WTC11 (cell line): Measurements from ENCODE around the gene PLEKHF1. TPM values are rescaled to one million over a fixed set of nuclear protein-coding genes. Genes with fewer than 3 reads are reported as not detected.

Experiments used
- ATAC-seq: fragments of 200-7000 bp; cut with Tn5 transposase; 2 replicates; pipeline ENCODE4 v1.10.0; 2021; ENCODE audit warnings: mild to moderate bottlenecking, moderate library complexity
- CTCF ChIA-PET: fragments of 300-600 bp; sonication (Branson Sonifier 250); formaldehyde crosslinking; loops from one replicate; lab custom pipeline; 2021; ENCODE audit warnings: antibody characterized with exemption; lab: Charles Lee
- POLR2A ChIA-PET: fragments of 350-600 bp; sonication (Branson Sonifier 250); formaldehyde crosslinking; loops from one replicate; lab custom pipeline; 2021; ENCODE audit warnings: antibody characterized with exemption; lab: Charles Lee
- DNase-seq: peaks from one replicate; pipeline ENCODE4 v3.0.0; 2021; ENCODE audit warnings: low spot score
- H3K27ac Mint-ChIP-seq: 2 replicates; pipeline ENCODE4 v1.8.0; 2021; ENCODE audit warnings: mixed read lengths
- H3K27me3 Mint-ChIP-seq: 2 replicates; pipeline ENCODE4 v1.8.0; 2021; ENCODE audit warnings: low read depth, mild to moderate bottlenecking, moderate library complexity, mixed read lengths
- H3K36me3 Mint-ChIP-seq: 2 replicates; pipeline ENCODE4 v1.8.0; 2021; ENCODE audit warnings: mixed read lengths
- H3K4me1 Mint-ChIP-seq: 2 replicates; pipeline ENCODE4 v1.8.0; 2022; ENCODE audit warnings: mixed read lengths
- H3K4me3 Mint-ChIP-seq: 2 replicates; pipeline ENCODE4 v1.8.0; 2021; ENCODE audit warnings: mild to moderate bottlenecking, moderate library complexity, mixed read lengths
- H3K9me3 Mint-ChIP-seq: 2 replicates; pipeline ENCODE4 v1.8.0; 2021; ENCODE audit warnings: mixed read lengths
- ARID4B ChIP-seq: sonication (generic); formaldehyde crosslinking; IDR thresholded peaks from 2 replicates; pipeline ENCODE4 v1.8.0; 2023; ENCODE audit warnings: missing genetic modification reagents, mild to moderate bottlenecking, borderline replicate concordance
- CBFB ChIP-seq: sonication (generic); formaldehyde crosslinking; IDR thresholded peaks from 2 replicates; pipeline ENCODE4 v1.8.1; 2022; ENCODE audit warnings: mild to moderate bottlenecking, low read depth, missing genetic modification reagents
- ETV6 ChIP-seq: sonication (generic); formaldehyde crosslinking; IDR thresholded peaks from 2 replicates; pipeline ENCODE4 v1.8.1; 2022; ENCODE audit warnings: mild to moderate bottlenecking, missing genetic modification reagents
- FOXJ3 ChIP-seq: sonication (generic); formaldehyde crosslinking; IDR thresholded peaks from 2 replicates; pipeline ENCODE4 v1.9.0; 2021; ENCODE audit warnings: missing genetic modification reagents, mild to moderate bottlenecking, borderline replicate concordance
- FOXP1 ChIP-seq: sonication (generic); formaldehyde crosslinking; IDR thresholded peaks from 2 replicates; pipeline ENCODE4 v1.8.0; 2022; ENCODE audit warnings: missing genetic modification reagents, mild to moderate bottlenecking, moderate library complexity, borderline replicate concordance
- IRF2 ChIP-seq: sonication (generic); formaldehyde crosslinking; IDR thresholded peaks from 2 replicates; pipeline ENCODE4 v1.8.0; 2022; ENCODE audit warnings: low read depth, missing genetic modification reagents, borderline replicate concordance
- KAT7 ChIP-seq: sonication (generic); formaldehyde crosslinking; IDR thresholded peaks from 2 replicates; pipeline ENCODE4 v1.8.1; 2023; ENCODE audit warnings: missing genetic modification reagents, mild to moderate bottlenecking, borderline replicate concordance
- NFATC4 ChIP-seq: fragments of 250-450 bp; sonication (Bioruptor Pico); IDR thresholded peaks from 2 replicates; pipeline ENCODE4 v1.9.0; 2021; ENCODE audit warnings: mild to moderate bottlenecking
- PRRX2 ChIP-seq: fragments of 250-450 bp; sonication (Bioruptor Pico); IDR thresholded peaks from 2 replicates; pipeline ENCODE4 v1.8.0; 2021; ENCODE audit warnings: mild to moderate bottlenecking
- RORB ChIP-seq: fragments of 250-450 bp; sonication (Bioruptor Pico); IDR thresholded peaks from 2 replicates; pipeline ENCODE4 v1.9.0; 2021; ENCODE audit warnings: mild to moderate bottlenecking
- SMAD4 ChIP-seq: sonication (generic); formaldehyde crosslinking; IDR thresholded peaks from 2 replicates; pipeline ENCODE4 v1.8.0; 2022; ENCODE audit warnings: mild to moderate bottlenecking, missing genetic modification reagents
- TCF7 ChIP-seq: sonication (generic); formaldehyde crosslinking; IDR thresholded peaks from 2 replicates; pipeline ENCODE4 v1.8.0; 2022; ENCODE audit warnings: mild to moderate bottlenecking, low read depth, missing genetic modification reagents, moderate library complexity
- USF2 ChIP-seq: sonication (generic); formaldehyde crosslinking; IDR thresholded peaks from 2 replicates; pipeline ENCODE4 v1.8.1; 2023; ENCODE audit warnings: mild to moderate bottlenecking, missing genetic modification reagents, moderate library complexity
- ZNF121 ChIP-seq: sonication (generic); formaldehyde crosslinking; IDR thresholded peaks from 2 replicates; pipeline ENCODE4 v1.8.0; 2023; ENCODE audit warnings: missing genetic modification reagents
- total RNA-seq: library from RNA; stranded (reverse); gene quantifications from 3 replicates; pipeline ENCODE4 v1.2.3, GENCODE V29; 2021
- TF ChIP-seq, protein P1 (sequence below): sonication (generic); formaldehyde crosslinking; IDR thresholded peaks from 2 replicates; pipeline ENCODE4 v1.8.1; 2023; ENCODE audit warnings: mild to moderate bottlenecking, missing genetic modification reagents
- TF ChIP-seq, protein P2 (sequence below): fragments of 200-600 bp; IDR thresholded peaks from 2 replicates; pipeline ENCODE4 v1.8.0; 2022; ENCODE audit warnings: antibody characterized with exemption

PLEKHF1 gene
- total RNA-seq, 1 experiment from 2014 or later: 17.9 TPM

DNA sequence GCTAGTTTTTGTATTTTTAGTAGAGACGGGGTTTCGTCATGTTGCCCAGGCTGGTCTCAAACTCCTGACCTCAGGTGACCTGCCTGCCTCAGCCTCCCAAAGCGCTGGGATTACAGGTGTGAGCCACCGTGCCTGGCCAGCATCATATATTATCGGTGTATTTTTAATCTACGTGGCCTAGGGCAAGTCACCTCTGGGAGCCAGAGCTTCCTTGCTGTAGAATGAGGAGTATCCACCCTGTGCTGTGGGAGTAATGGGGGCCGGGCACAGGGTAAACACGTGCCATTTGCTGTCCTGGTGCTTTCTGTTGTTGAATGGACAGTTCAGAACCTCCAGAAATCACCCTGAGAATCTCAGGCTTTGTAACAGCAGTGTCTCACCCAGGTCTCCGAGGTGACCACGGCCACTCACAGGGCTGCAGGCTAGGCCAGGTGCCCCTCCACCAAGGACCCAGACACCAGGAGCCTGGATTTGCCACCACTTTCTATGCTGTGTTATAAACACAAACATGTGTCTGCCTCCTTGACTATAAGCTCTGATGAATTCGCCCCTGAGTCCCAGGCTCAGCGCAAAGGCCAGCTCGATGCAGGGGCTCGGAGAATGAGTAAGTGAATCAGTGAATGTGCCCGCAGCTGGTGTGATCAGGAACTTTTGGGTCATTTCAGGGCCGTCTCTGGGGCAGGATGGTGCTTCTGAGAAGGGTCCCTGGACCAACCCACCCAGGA, 36.4 kb upstream of the PLEKHF1 start:
- H3K27me3 Mint-ChIP-seq: no peaks in the 10 kb centered on the region; the same call in 1 of the 2 replicates
- H3K4me3 Mint-ChIP-seq: no peak overlapping the region
- H3K4me1 Mint-ChIP-seq: peaks cover 8% of the 10 kb centered on the region
- CTCF ChIA-PET: interaction anchor here (1.6 kb wide), 1 partner anchor 88 kb away, joined by 4 read pairs; no protein-coding TSS in a partner anchor
- ATAC-seq: no peak
- TF ChIP-seq SMAD4 (CRISPR knock-in tag): no peak
- TF ChIP-seq ETV6 (CRISPR knock-in tag): no peak
- TF ChIP-seq, protein P1, sequence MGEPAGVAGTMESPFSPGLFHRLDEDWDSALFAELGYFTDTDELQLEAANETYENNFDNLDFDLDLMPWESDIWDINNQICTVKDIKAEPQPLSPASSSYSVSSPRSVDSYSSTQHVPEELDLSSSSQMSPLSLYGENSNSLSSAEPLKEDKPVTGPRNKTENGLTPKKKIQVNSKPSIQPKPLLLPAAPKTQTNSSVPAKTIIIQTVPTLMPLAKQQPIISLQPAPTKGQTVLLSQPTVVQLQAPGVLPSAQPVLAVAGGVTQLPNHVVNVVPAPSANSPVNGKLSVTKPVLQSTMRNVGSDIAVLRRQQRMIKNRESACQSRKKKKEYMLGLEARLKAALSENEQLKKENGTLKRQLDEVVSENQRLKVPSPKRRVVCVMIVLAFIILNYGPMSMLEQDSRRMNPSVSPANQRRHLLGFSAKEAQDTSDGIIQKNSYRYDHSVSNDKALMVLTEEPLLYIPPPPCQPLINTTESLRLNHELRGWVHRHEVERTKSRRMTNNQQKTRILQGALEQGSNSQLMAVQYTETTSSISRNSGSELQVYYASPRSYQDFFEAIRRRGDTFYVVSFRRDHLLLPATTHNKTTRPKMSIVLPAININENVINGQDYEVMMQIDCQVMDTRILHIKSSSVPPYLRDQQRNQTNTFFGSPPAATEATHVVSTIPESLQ (CRISPR knock-in tag): no peak
- TF ChIP-seq KAT7 (CRISPR knock-in tag): no peak
- no peak for TF ChIP-seq CBFB (CRISPR knock-in tag)
- TF ChIP-seq ZNF121 (CRISPR knock-in tag): no peak
- no peak for TF ChIP-seq TCF7 (CRISPR knock-in tag)
- TF ChIP-seq USF2: no peak
- TF ChIP-seq FOXP1 (CRISPR knock-in tag): no peak
- POLR2A ChIA-PET: no interaction called here
- peaks cover 3% of the 10 kb centered on the region; the same call in 1 of the 2 replicates for H3K9me3 Mint-ChIP-seq
- no peak for DNase-seq
- no peaks in the 10 kb centered on the region for H3K36me3 Mint-ChIP-seq
- no peak overlapping the region for H3K27ac Mint-ChIP-seq

- ATAC-seq (no peak), DNase-seq (no peak)
- TF ChIP-seq RORB (CRISPR knock-in tag) (no peak), PRRX2 (CRISPR knock-in tag) (no peak), NFATC4 (CRISPR knock-in tag) (no peak)
- H3K27ac Mint-ChIP-seq: no peak overlapping the region
- CTCF ChIA-PET: no interaction called here
- H3K9me3 Mint-ChIP-seq: peaks cover 7% of the 10 kb centered on the region
- peaks cover 7% of the 10 kb centered on the region for H3K4me1 Mint-ChIP-seq
- no peaks in the 10 kb centered on the region for H3K36me3 Mint-ChIP-seq
- H3K27me3 Mint-ChIP-seq: no peaks in the 10 kb centered on the region; the same call in 1 of the 2 replicates
- POLR2A ChIA-PET: no interaction called here
- H3K4me3 Mint-ChIP-seq: no peak overlapping the region
These were observed 35.3 kb upstream of the PLEKHF1 start for GRCh38 chr19:29629836-29630534.

- TF ChIP-seq, protein P2, sequence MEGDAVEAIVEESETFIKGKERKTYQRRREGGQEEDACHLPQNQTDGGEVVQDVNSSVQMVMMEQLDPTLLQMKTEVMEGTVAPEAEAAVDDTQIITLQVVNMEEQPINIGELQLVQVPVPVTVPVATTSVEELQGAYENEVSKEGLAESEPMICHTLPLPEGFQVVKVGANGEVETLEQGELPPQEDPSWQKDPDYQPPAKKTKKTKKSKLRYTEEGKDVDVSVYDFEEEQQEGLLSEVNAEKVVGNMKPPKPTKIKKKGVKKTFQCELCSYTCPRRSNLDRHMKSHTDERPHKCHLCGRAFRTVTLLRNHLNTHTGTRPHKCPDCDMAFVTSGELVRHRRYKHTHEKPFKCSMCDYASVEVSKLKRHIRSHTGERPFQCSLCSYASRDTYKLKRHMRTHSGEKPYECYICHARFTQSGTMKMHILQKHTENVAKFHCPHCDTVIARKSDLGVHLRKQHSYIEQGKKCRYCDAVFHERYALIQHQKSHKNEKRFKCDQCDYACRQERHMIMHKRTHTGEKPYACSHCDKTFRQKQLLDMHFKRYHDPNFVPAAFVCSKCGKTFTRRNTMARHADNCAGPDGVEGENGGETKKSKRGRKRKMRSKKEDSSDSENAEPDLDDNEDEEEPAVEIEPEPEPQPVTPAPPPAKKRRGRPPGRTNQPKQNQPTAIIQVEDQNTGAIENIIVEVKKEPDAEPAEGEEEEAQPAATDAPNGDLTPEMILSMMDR: no peak
- TF ChIP-seq IRF2: no peak
- TF ChIP-seq ARID4B (CRISPR knock-in tag): no peak
- TF ChIP-seq FOXJ3 (CRISPR knock-in tag): no peak
- ChIA-PET CTCF (no interaction called here), POLR2A (no interaction called here)
- Mint-ChIP-seq H3K36me3 (no peaks in the 10 kb centered on the region), H3K27ac (no peak overlapping the region), H3K9me3 (peaks cover 7% of the 10 kb centered on the region), H3K4me3 (no peak overlapping the region), H3K27me3 (no peaks in the 10 kb centered on the region; the same call in 1 of the 2 replicates), H3K4me1 (no peaks in the 10 kb centered on the region)
- no peak for ATAC-seq
- no peak for DNase-seq
These were observed 34.6 kb upstream of the PLEKHF1 start for GRCh38 chr19:29630655-29631054.
